ENCODE results near the gene HTT.

The HTT gene

GRCh38 chr4:3223956-3224748, 149.7 kb downstream of the HTT start:
- DNase-seq: no peak

DNA sequence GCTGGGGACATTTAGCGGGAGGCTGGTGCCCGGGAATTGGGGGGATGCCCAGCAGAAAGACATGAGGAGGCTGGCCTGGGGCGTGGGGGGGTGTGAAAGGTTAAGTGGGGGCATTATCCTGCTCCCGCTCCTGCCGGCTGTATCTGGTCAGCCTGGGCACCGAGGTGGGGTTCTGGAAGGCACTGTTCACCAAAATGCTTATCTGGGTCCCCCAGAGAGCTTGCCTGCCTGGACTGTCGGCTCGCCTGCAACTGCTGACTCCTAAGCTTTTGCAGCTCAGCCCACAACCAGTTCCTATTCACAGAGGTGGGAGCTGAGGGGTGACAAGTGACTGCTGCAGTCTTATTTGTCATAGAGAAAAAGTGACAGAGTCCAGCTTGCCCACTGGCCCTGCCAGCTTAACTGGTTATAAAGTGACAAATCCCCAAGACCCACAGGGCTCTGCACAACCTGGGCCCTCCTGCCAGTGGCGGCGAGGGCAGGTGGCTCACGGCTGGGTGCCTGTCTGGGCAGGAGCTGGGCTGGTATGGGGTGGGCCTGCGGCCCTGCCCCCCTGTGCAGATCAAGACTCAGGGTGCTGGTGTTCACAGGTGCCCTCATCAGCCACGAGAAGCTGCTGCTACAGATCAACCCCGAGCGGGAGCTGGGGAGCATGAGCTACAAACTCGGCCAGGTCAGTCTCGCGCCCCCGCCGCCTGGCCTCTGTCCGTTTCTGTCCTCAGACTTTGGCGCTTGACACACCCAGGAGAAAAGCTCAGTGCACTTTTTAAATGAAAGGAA, 150.8 kb downstream of the HTT start:
- DNase-seq: no peak

- no peak for DNase-seq
These were observed 151.5 kb downstream of the HTT start for GRCh38 chr4:3225936-3226335.

DNA sequence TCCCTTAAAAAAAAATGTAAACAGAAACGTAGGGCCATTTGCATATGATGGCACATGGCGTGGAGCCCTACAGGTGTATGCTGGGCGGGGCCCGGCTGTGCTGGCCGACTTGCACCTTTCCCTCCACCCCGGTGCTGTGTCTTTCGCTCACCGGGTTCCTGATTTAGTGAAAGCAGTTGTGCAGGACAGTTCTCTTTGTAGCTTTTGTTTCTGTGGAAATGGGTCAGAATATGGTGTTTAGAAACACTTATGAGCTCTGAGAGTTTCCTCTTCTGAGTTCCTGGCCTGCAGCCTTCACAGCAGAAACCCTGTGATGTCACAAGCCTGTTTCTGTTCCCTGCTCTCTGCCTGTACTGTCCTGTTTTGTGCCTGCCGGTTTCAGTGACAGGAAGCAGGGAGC, 152.0 kb downstream of the HTT start:
- DNase-seq: no peak

GRCh38 chr4:3226944-3227343, 152.5 kb downstream of the HTT start:
- no peak for DNase-seq

- DNase-seq: no peak
These were observed 153.6 kb downstream of the HTT start for GRCh38 chr4:3227878-3228675.

DNA sequence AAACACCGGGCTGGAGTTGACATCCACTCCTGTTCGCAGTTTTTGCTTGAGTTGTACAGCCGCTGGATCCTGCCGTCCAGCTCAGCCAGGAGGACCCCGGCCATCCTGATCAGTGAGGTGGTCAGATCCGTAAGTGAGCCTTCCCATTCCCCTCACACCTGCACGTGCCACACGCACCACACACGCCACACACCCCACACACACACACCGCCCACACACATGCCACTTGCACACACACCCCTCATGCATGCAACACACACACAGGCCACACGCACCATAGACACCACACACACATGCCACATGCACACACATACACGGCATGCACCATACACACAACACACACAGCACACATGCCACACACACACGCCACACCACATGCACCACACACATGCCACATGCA, 154.4 kb downstream of the HTT start:
- no peak for DNase-seq

- DNase-seq: no peak
These were observed 154.8 kb downstream of the HTT start for GRCh38 chr4:3229328-3229727.

GRCh38 chr4:3229964-3230363, 155.5 kb downstream of the HTT start:
- DNase-seq: no peak

GRCh38 chr4:3231471-3231870, 157.0 kb downstream of the HTT start:
- no peak for DNase-seq

- DNase-seq: no peak
These were observed 157.5 kb downstream of the HTT start for GRCh38 chr4:3232001-3232400.

GRCh38 chr4:3232871-3233271, 158.4 kb downstream of the HTT start:
- no peak for DNase-seq

- DNase-seq: no peak
These were observed 159.1 kb downstream of the HTT start for GRCh38 chr4:3233391-3234071.

- DNase-seq: no peak
These were observed 159.9 kb downstream of the HTT start for GRCh38 chr4:3234171-3235029.

DNA sequence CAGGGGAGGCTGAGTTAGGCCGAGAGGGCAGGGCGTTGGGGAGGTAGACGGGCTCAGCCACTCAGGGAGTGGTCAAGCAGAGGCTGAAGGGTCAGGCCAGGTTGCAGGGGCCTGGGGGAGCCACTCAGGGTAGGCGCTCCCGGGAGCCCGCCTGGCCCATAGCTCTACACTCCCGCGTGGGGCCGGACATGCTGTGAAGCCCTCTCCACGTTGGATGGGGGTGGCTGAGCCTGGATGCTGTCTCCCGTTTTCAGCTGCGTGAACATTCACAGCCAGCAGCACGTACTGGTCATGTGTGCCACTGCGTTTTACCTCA, 160.5 kb downstream of the HTT start:
- no peak for DNase-seq

DNA sequence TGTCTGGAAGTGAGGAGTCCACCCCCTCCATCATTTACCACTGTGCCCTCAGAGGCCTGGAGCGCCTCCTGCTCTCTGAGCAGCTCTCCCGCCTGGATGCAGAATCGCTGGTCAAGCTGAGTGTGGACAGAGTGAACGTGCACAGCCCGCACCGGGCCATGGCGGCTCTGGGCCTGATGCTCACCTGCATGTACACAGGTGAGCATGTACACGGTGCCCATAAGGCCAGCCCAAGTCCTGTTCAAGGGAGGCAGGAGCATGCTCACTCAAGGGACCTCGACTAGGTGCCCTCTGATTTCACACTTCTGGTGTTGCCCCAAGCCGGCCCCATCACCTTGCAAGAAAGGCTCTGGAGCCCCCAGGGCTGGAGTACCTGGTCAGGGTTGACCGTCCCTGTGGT, 161.1 kb downstream of the HTT start:
- DNase-seq: no peak

- no peak for DNase-seq
These were observed 161.9 kb downstream of the HTT start for GRCh38 chr4:3236326-3236878.

GRCh38 chr4:3237266-3237665, 162.8 kb downstream of the HTT start:
- DNase-seq: no peak

DNA sequence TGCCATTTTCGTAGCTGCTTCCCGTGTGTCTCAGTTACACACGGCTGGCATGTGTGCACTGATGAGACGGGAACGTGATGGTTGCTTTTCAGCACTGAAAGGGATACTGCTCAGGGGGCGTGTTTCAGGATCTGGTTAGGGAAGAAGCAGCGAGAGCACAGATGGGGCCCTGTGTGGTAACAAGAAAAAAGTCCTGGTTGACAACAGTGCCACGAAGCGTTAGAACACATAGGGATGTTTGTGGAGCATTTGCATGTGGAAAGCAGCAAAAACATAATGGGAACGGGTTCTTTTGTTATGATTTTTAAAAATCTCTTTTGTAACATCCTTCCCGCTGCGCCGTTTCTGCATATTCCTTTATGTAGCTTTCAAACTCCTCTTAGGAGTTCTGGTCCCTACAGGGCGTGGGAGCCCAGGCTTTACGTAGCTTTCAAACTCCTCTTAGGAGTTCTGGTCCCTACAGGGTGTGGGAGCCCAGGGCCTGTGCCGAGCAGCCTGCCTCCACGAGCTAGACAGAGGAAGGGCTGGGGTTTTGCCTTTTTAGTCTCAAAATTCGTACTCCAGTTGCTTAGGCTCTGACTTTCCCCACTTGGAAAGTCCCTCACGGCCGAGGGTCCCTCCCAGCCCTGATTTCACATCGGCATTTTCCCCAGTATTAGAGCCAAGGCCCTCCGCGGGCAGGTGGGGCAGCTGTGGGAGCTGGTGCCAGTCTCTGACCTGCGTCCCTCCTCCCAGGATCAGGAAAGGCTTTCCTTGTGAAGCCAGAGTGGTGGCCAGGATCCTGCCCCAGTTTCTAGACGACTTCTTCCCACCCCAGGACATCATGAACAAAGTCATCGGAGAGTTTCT, 163.5 kb downstream of the HTT start:
- no peak for DNase-seq

GRCh38 chr4:3238721-3239120, 164.2 kb downstream of the HTT start:
- no peak for DNase-seq

- DNase-seq: no peak
These were observed 164.8 kb downstream of the HTT start for GRCh38 chr4:3239303-3239702.
